Heart right ventricle (tissue), 16 donors: ENCODE data around the gene DOCK8. TPM values are rescaled to one million over a fixed set of nuclear protein-coding genes. Genes with fewer than 3 reads are reported as not detected.

ENCODE experiments used
- ATAC-seq, 8 donors: fragments of 200-7000 bp; cut with Tn5 transposase; one replicate each; pipeline ENCODE4 v1.9.1; 2020; ENCODE audit warnings: mild to moderate bottlenecking in 8 of 8, moderate library complexity in 8 of 8, moderate number of reproducible peaks in 1 of 8
- DNase-seq, 2 donors: peaks; one replicate each; pipeline ENCODE4 v3.0.0-alpha.2; 2020
- H3K27ac ChIP-seq, 10 donors: fragments of 200-600 bp; sonication (generic) in 2 of 10; one replicate each; pipeline versions ENCODE4 v1.5.0 to v1.8.0; 2020 to 2022; ENCODE audit warnings: mild to moderate bottlenecking in 3 of 10
- H3K27me3 ChIP-seq, 7 donors: fragments of 200-600 bp; one replicate each; pipeline ENCODE4 v1.8.0; 2021 to 2022; ENCODE audit warnings: mild to moderate bottlenecking in 2 of 7
- H3K36me3 ChIP-seq, 9 donors: fragments of 200-600 bp; sonication (generic) in 1 of 9; one replicate each; pipeline versions ENCODE4 v1.5.0 to v1.8.0; 2020 to 2022; ENCODE audit warnings: mild to moderate bottlenecking in 2 of 9
- H3K4me1 ChIP-seq, 9 donors: fragments of 200-600 bp; sonication (generic) in 1 of 9; one replicate each; pipeline versions ENCODE4 v1.5.0 to v1.8.0; 2020 to 2022; ENCODE audit warnings: mild to moderate bottlenecking in 4 of 9
- H3K4me3 ChIP-seq, 10 donors: fragments of 200-600 bp; sonication (generic) in 2 of 10; one replicate each; pipeline versions ENCODE4 v1.5.0 to v1.8.0; 2020 to 2022; ENCODE audit warnings: mild to moderate bottlenecking in 7 of 10, moderate library complexity in 2 of 10
- H3K9me3 ChIP-seq, 11 donors: fragments of 200-600 bp in 10 of 11; sonication (generic) in 2 of 11; one replicate each; pipeline versions ENCODE4 v1.5.0 to v1.8.0; 2013 to 2022; ENCODE audit warnings: mild to moderate bottlenecking in 2 of 11, control low read depth in 1 of 11, moderate library complexity in 1 of 11
- WGBS, 2 donors: extraction: QIAGEN DNeasy Blood & Tissue Kit; methylation state at CpG; one replicate each; pipeline ENCODE4 v1.1.7; 2013; ENCODE audit warnings: inconsistent platforms in 1 of 2; 5-methylcytosine and 5-hydroxymethylcytosine counted together
- intact Hi-C, 10 donors: fragments of 100-400 bp; cut with DNase I; formaldehyde crosslinking; loops; one replicate each; pipeline versions ENCODE4 v1.11.1 to v1.14.2; 2022
- polyA plus RNA-seq, 2 donors: library from polyadenylated mRNA; stranded (reverse); fragments of 200-250 nt; gene quantifications; one replicate each; pipeline ENCODE4 v1.2.3, GENCODE V29; 2013
- total RNA-seq, 10 donors: library from RNA; stranded (reverse); fragmentation: NEBNext Ultra II Directional in 3 of 10; extraction: Animal tissue kit (Norgen Biotek cat#: 25700) in 3 of 10; gene quantifications; one replicate each; pipeline versions ENCODE4 v1.2.1 to v1.2.4, GENCODE V29; 2021 to 2023
- TF ChIP-seq, protein P1 (sequence below), 9 donors: fragments of 200-600 bp; sonication (generic) in 2 of 9; IDR thresholded peaks; one replicate each; pipeline versions ENCODE4 v1.5.0 to v1.8.0; 2021 to 2022; ENCODE audit warnings: antibody characterized with exemption in 9 of 9, mild to moderate bottlenecking in 5 of 9, moderate library complexity in 1 of 9
- donor health status: Arrhythmogenic right ventricular cardiomyopathy.
- donor health status: ischemic (EF 13 %, LVEDD 7.1; RV severe dilation, severe dysfunction).
- donor health status: healthy with polysubstance abuse.
- donor health status: DM: no; HTN: yes; CAD: no.
- donor health status: DM: no; HTN: no; CAD: no.
- donor health status: ischemic (EF 25% LVEDD 6.9; RV normal size, moderate dysfunction).
- donor health status: ischemic (EF 25% LVEDD 5.7; RV mildly dilated, moderate dysfunction).
- donor health status: healthy.
- donor health status: DM: yes; HTN: yes; CAD: no.
- donor health status: Ischemic cardiomyopathy.
- donor health status: ischemic (EF 35%, LVEDD 5.7; RV mildly dilated, moderate dysfunction).
- donor health status: nonischemic (EF 11% LVEDD 7.7; RV severe dilation, severe dysfunction).
- donor health status: DM: yes; HTN: yes; CAD: no.
- donor health status: PGD.
- donor health status: ischemic (EF 29% LVEDD 5.4; RV normal size, mild dysfunction).
- donor health status: nonischemic (EF 23%, LVEDD 6.1; RV moderate dilation, normal function).

Gene DOCK8
- total and polyA plus RNA-seq, 12 donors: 0.83 to 24.3 (median 2.7) TPM

DNA sequence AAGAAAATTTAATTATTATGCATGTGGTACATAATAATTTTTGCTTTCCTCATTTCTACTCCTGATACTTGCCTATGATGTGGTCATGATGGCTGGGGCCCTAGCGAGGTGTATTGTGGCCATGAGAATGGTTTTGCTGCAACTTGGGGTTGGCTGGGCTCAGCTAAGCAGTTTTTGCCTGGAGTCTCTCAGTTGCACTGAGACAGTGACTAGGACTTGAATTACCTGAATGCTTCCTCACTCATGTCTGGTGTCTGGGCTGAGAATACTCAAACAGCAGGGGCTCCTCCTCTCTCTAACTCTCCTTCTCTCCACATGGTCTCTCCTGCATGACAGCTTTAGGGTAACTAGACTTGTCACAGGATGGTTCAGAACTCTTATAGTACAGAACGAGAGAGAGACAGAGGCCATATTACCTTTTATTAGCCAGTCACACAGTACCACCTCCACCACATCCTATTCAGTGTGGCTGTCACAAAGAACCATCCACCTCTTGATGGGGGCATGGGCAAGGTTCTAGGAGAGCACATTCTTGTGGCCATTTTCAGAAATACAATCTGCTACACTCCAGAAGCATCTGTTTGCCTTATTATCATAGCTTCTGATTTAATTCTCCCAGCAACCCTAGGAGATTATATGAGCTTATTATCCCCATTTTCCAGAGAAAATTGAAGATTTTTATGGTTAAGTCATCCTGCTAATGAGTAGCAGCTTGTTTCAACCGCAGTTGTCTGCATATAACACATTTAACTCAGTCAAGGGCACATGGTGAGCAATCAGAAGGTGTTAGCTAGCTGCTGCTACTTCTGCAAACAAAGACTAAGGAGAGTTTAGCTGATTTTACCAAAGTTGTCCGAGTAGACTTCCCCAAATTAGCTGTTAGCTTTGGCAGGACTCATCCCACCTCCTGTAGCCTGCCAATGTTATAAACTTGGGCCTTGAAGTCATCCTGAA, 245.1 kb downstream of the DOCK8 start:
- Histone ChIP-seq H3K36me3 (peaks cover 0 to 71% (median 0%) of the 10 kb centered on the region in 9 donors), H3K27ac (no peak overlapping the region), H3K27me3 (no peaks in the 10 kb centered on the region), H3K4me3 (no peak overlapping the region), H3K9me3 (no peaks in the 10 kb centered on the region), H3K4me1 (peaks cover 0 to 20% (median 3%) of the 10 kb centered on the region in 9 donors)
- WGBS, 2 donors: 76 to 81% methylated on average over 4 of the region's 4 CpGs
- DNase-seq (no peak), ATAC-seq (no peak)
- TF ChIP-seq, protein P1, sequence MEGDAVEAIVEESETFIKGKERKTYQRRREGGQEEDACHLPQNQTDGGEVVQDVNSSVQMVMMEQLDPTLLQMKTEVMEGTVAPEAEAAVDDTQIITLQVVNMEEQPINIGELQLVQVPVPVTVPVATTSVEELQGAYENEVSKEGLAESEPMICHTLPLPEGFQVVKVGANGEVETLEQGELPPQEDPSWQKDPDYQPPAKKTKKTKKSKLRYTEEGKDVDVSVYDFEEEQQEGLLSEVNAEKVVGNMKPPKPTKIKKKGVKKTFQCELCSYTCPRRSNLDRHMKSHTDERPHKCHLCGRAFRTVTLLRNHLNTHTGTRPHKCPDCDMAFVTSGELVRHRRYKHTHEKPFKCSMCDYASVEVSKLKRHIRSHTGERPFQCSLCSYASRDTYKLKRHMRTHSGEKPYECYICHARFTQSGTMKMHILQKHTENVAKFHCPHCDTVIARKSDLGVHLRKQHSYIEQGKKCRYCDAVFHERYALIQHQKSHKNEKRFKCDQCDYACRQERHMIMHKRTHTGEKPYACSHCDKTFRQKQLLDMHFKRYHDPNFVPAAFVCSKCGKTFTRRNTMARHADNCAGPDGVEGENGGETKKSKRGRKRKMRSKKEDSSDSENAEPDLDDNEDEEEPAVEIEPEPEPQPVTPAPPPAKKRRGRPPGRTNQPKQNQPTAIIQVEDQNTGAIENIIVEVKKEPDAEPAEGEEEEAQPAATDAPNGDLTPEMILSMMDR (IDR thresholded peaks at IDR 0.05): no peak
- intact Hi-C loops: loop anchor here in 2 of 10 donors (10.0 kb wide), 3 partner anchors 75 to 125 kb away; no protein-coding TSS in a partner anchor

- 94 to 96% methylated on average over 2 of the region's 2 CpGs for WGBS, 2 donors
- Histone ChIP-seq H3K27me3 (no peaks in the 10 kb centered on the region), H3K36me3 (peaks cover 0 to 67% (median 0%) of the 10 kb centered on the region in 9 donors), H3K4me1 (peaks cover 0 to 15% (median 0%) of the 10 kb centered on the region in 9 donors), H3K4me3 (no peak overlapping the region), H3K9me3 (no peaks in the 10 kb centered on the region), H3K27ac (no peak overlapping the region)
- TF ChIP-seq, protein P1 (IDR thresholded peaks at IDR 0.05): no peak
- DNase-seq (no peak), ATAC-seq (no peak)
- intact Hi-C loops: loop anchor here in 2 of 10 donors (10.0 kb wide), 3 partner anchors 73 to 123 kb away; no protein-coding TSS in a partner anchor
These were observed 247.5 kb downstream of the DOCK8 start for GRCh38 chr9:462121-462520.

DNA sequence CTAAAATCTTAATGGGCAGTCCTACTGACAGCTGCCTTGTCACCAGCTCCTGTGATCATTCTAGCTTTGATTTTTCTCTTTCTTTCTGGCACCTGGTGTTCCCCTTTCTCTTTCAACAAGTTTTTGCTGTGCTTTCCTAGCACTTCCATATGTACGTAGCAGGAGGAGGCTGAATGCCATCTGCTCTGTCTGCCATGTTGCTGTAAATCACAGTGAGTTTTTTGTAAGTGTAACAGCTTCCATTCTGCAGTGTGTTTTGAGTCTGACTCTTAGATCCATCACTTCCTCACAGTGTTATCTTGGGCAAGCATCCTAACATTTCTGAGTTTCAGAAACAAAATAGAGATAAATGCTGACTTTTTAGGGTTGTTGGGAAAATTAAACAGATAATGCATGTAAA, 247.9 kb downstream of the DOCK8 start:
- H3K36me3 ChIP-seq: peaks cover 0 to 62% (median 0%) of the 10 kb centered on the region in 9 donors
- TF ChIP-seq, protein P1 (IDR thresholded peaks at IDR 0.05): no peak
- 86 to 91% methylated on average over 1 of the region's 1 CpG for WGBS, 2 donors
- H3K4me1 ChIP-seq: peaks cover 0 to 15% (median 0%) of the 10 kb centered on the region in 9 donors
- H3K4me3 ChIP-seq: no peak overlapping the region
- DNase-seq (no peak), ATAC-seq (no peak)
- no peaks in the 10 kb centered on the region for H3K9me3 ChIP-seq
- no peaks in the 10 kb centered on the region for H3K27me3 ChIP-seq
- no peak overlapping the region for H3K27ac ChIP-seq
- intact Hi-C loops: loop anchor here in 2 of 10 donors (10.0 kb wide), 3 partner anchors 72 to 122 kb away; no protein-coding TSS in a partner anchor

- ATAC-seq (no peak), DNase-seq (no peak)
- no peaks in the 10 kb centered on the region for H3K27me3 ChIP-seq
- intact Hi-C loops: loop anchor here in 2 of 10 donors (10.0 kb wide), 3 partner anchors 71 to 121 kb away; no protein-coding TSS in a partner anchor
- H3K4me3 ChIP-seq: no peak overlapping the region
- peaks cover 0 to 18% (median under 1%) of the 10 kb centered on the region in 9 donors for H3K4me1 ChIP-seq
- TF ChIP-seq, protein P1 (IDR thresholded peaks at IDR 0.05): no peak
- no peak overlapping the region for H3K27ac ChIP-seq
- no peaks in the 10 kb centered on the region for H3K9me3 ChIP-seq
- 85 to 91% methylated on average over 8 of the region's 8 CpGs for WGBS, 2 donors
- H3K36me3 ChIP-seq: peaks cover 0 to 54% (median 0%) of the 10 kb centered on the region in 9 donors
These were observed 248.9 kb downstream of the DOCK8 start for GRCh38 chr9:463455-464171.
